ENCODE results near the gene CPXM2.

The CPXM2 gene

GRCh38 chr10:123912871-123913270 is 21.3 kb upstream of the CPXM2 start:
- ATAC-seq (ENCODE audit: low read depth) (no peak), DNase-seq (ENCODE audit: low spot score in 2 of 2) (no peak)
- Mint-ChIP-seq H3K27me3 (peaks cover 23% of the 10 kb centered on the region), H3K4me3 (no peak overlapping the region), H3K9me3 (no peaks in the 10 kb centered on the region), H3K36me3 (peaks cover 4% of the 10 kb centered on the region), H3K27ac (no peak overlapping the region), H3K4me1 (peaks cover 12% of the 10 kb centered on the region)

- Mint-ChIP-seq H3K4me1 (peaks cover 15% of the 10 kb centered on the region), H3K27ac (no peak overlapping the region), H3K27me3 (peaks cover 26% of the 10 kb centered on the region)
Measured at GRCh38 chr10:123912466-123912865, 20.9 kb upstream of the CPXM2 start.

GRCh38 chr10:123911866-123912265 is 20.3 kb upstream of the CPXM2 start:
- Mint-ChIP-seq H3K36me3 (peaks cover 4% of the 10 kb centered on the region), H3K9me3 (no peaks in the 10 kb centered on the region), H3K4me1 (peaks cover 15% of the 10 kb centered on the region), H3K27ac (no peak overlapping the region), H3K4me3 (no peak overlapping the region), H3K27me3 (peaks cover 24% of the 10 kb centered on the region)
- ATAC-seq (ENCODE audit: low read depth) (no peak), DNase-seq (ENCODE audit: low spot score in 2 of 2) (no peak)

More at GRCh38 chr10:123912466-123912865, 20.9 kb upstream of the CPXM2 start:
- Mint-ChIP-seq H3K36me3 (peaks cover 4% of the 10 kb centered on the region), H3K9me3 (no peaks in the 10 kb centered on the region), H3K4me3 (no peak overlapping the region)
- DNase-seq (ENCODE audit: low spot score in 2 of 2) (no peak), ATAC-seq (ENCODE audit: low read depth) (no peak)

- Mint-ChIP-seq H3K27me3 (peaks cover 24% of the 10 kb centered on the region), H3K27ac (no peak overlapping the region)
Measured at GRCh38 chr10:123909866-123910265, 18.3 kb upstream of the CPXM2 start.

GRCh38 chr10:123909426-123909825 is 17.8 kb upstream of the CPXM2 start:
- H3K27me3 Mint-ChIP-seq: peaks cover 21% of the 10 kb centered on the region
- H3K36me3 Mint-ChIP-seq: peaks cover 4% of the 10 kb centered on the region
- H3K27ac Mint-ChIP-seq: no peak overlapping the region
- no peak overlapping the region for H3K4me3 Mint-ChIP-seq
- DNase-seq (ENCODE audit: low spot score in 2 of 2): no peak
- peaks cover 16% of the 10 kb centered on the region for H3K4me1 Mint-ChIP-seq
- no peaks in the 10 kb centered on the region for H3K9me3 Mint-ChIP-seq
- ATAC-seq (ENCODE audit: low read depth): no peak

More at GRCh38 chr10:123909866-123910265, 18.3 kb upstream of the CPXM2 start:
- ATAC-seq (ENCODE audit: low read depth) (no peak), DNase-seq (ENCODE audit: low spot score in 2 of 2) (no peak)
- Mint-ChIP-seq H3K4me1 (peaks cover 13% of the 10 kb centered on the region), H3K36me3 (peaks cover 4% of the 10 kb centered on the region), H3K9me3 (no peaks in the 10 kb centered on the region), H3K4me3 (no peak overlapping the region)

- DNase-seq (ENCODE audit: low spot score in 2 of 2): no peak
- no peak for ATAC-seq (ENCODE audit: low read depth)
- H3K9me3 Mint-ChIP-seq: no peaks in the 10 kb centered on the region
- peaks cover 4% of the 10 kb centered on the region for H3K36me3 Mint-ChIP-seq
- H3K4me1 Mint-ChIP-seq: peaks cover 14% of the 10 kb centered on the region
- H3K27ac Mint-ChIP-seq: no peak overlapping the region
- peaks cover 21% of the 10 kb centered on the region for H3K27me3 Mint-ChIP-seq
- no peak overlapping the region for H3K4me3 Mint-ChIP-seq
Measured at GRCh38 chr10:123908379-123908778, 16.8 kb upstream of the CPXM2 start.

- DNase-seq (ENCODE audit: low spot score in 2 of 2) (no peak), ATAC-seq (ENCODE audit: low read depth) (no peak)
- peaks cover 4% of the 10 kb centered on the region for H3K36me3 Mint-ChIP-seq
- H3K4me3 Mint-ChIP-seq: no peak overlapping the region
- no peaks in the 10 kb centered on the region for H3K9me3 Mint-ChIP-seq
- H3K27ac Mint-ChIP-seq: no peak overlapping the region
- peaks cover 8% of the 10 kb centered on the region for H3K4me1 Mint-ChIP-seq
- peaks cover 21% of the 10 kb centered on the region for H3K27me3 Mint-ChIP-seq
Measured at GRCh38 chr10:123906884-123907652, 15.5 kb upstream of the CPXM2 start.

GRCh38 chr10:123906296-123906695 is 14.7 kb upstream of the CPXM2 start:
- Mint-ChIP-seq H3K4me1 (peaks cover 8% of the 10 kb centered on the region), H3K9me3 (no peaks in the 10 kb centered on the region), H3K27ac (no peak overlapping the region), H3K4me3 (no peak overlapping the region), H3K36me3 (peaks cover 4% of the 10 kb centered on the region), H3K27me3 (peaks cover 21% of the 10 kb centered on the region)
- DNase-seq (ENCODE audit: low spot score in 2 of 2) (no peak), ATAC-seq (ENCODE audit: low read depth) (no peak)

GRCh38 chr10:123904834-123905409 is 13.3 kb upstream of the CPXM2 start:
- no peak for DNase-seq (ENCODE audit: low spot score in 2 of 2)
- no peak overlapping the region for H3K4me3 Mint-ChIP-seq
- ATAC-seq (ENCODE audit: low read depth): no peak
- peaks cover 8% of the 10 kb centered on the region for H3K4me1 Mint-ChIP-seq
- no peaks in the 10 kb centered on the region for H3K36me3 Mint-ChIP-seq
- peaks cover 13% of the 10 kb centered on the region for H3K27me3 Mint-ChIP-seq
- no peak overlapping the region for H3K27ac Mint-ChIP-seq
- peaks cover 2% of the 10 kb centered on the region for H3K9me3 Mint-ChIP-seq

- no peak overlapping the region for H3K27ac Mint-ChIP-seq
- peaks cover 8% of the 10 kb centered on the region for H3K4me1 Mint-ChIP-seq
Measured at GRCh38 chr10:123903621-123904020, 12.0 kb upstream of the CPXM2 start.

GRCh38 chr10:123901621-123902020 is 10.0 kb upstream of the CPXM2 start:
- DNase-seq (ENCODE audit: low spot score in 2 of 2): no peak
- H3K27ac Mint-ChIP-seq: no peak overlapping the region
- H3K9me3 Mint-ChIP-seq: peaks cover 7% of the 10 kb centered on the region
- peaks cover 6% of the 10 kb centered on the region for H3K4me1 Mint-ChIP-seq
- no peaks in the 10 kb centered on the region for H3K36me3 Mint-ChIP-seq
- H3K27me3 Mint-ChIP-seq: peaks cover 11% of the 10 kb centered on the region
- no peak overlapping the region for H3K4me3 Mint-ChIP-seq
- ATAC-seq (ENCODE audit: low read depth): no peak

More at GRCh38 chr10:123903621-123904020, 12.0 kb upstream of the CPXM2 start:
- Mint-ChIP-seq H3K9me3 (peaks cover 7% of the 10 kb centered on the region), H3K4me3 (no peak overlapping the region), H3K36me3 (no peaks in the 10 kb centered on the region), H3K27me3 (peaks cover 11% of the 10 kb centered on the region)
- DNase-seq (ENCODE audit: low spot score in 2 of 2) (no peak), ATAC-seq (ENCODE audit: low read depth) (no peak)

- H3K4me1 Mint-ChIP-seq: peaks cover 3% of the 10 kb centered on the region
- H3K9me3 Mint-ChIP-seq: peaks cover 7% of the 10 kb centered on the region
- no peak for ATAC-seq (ENCODE audit: low read depth)
- H3K27ac Mint-ChIP-seq: no peak overlapping the region
- H3K36me3 Mint-ChIP-seq: no peaks in the 10 kb centered on the region
- H3K4me3 Mint-ChIP-seq: no peak overlapping the region
- no peak for DNase-seq (ENCODE audit: low spot score in 2 of 2)
- H3K27me3 Mint-ChIP-seq: peaks cover 11% of the 10 kb centered on the region
Measured at GRCh38 chr10:123897146-123897545, 5.5 kb upstream of the CPXM2 start.

GRCh38 chr10:123896246-123896927 is 4.8 kb upstream of the CPXM2 start:
- Mint-ChIP-seq H3K4me3 (no peak overlapping the region), H3K9me3 (peaks cover 7% of the 10 kb centered on the region), H3K27me3 (peaks cover 11% of the 10 kb centered on the region), H3K27ac (no peak overlapping the region), H3K36me3 (no peaks in the 10 kb centered on the region), H3K4me1 (peaks cover 3% of the 10 kb centered on the region)
- ATAC-seq (ENCODE audit: low read depth) (no peak), DNase-seq (ENCODE audit: low spot score in 2 of 2) (no peak)

- no peaks in the 10 kb centered on the region for H3K36me3 Mint-ChIP-seq
Measured at GRCh38 chr10:123893651-123894050, 2.0 kb upstream of the CPXM2 start.

More at GRCh38 chr10:123893651-123894050, 2.0 kb upstream of the CPXM2 start:
- peaks cover 3% of the 10 kb centered on the region for H3K4me1 Mint-ChIP-seq
- no peak overlapping the region for H3K27ac Mint-ChIP-seq
- DNase-seq (ENCODE audit: low spot score in 2 of 2) (no peak), ATAC-seq (ENCODE audit: low read depth) (no peak)
- H3K4me3 Mint-ChIP-seq: no peak overlapping the region
- peaks cover 15% of the 10 kb centered on the region for H3K27me3 Mint-ChIP-seq
- no peaks in the 10 kb centered on the region for H3K9me3 Mint-ChIP-seq
